Loucy (cell line): Measurements from ENCODE around the gene HTR2C.

Source experiments
- H2AFZ ChIP-seq: fragments of 200-600 bp; sonication (generic); 2 replicates; pipeline ENCODE4 v1.6.0; 2016; ENCODE audit warnings: antibody characterized with exemption, mild to moderate bottlenecking, low read length, moderate library complexity
- H3F3A ChIP-seq: fragments of 200-600 bp; 2 replicates; pipeline ENCODE4 v1.6.0; 2016; ENCODE audit warnings: antibody characterized with exemption, low read depth, mild to moderate bottlenecking
- H3K27me3 ChIP-seq: fragments of 200-600 bp; sonication (generic); 2 replicates; pipeline ENCODE4 v1.6.1; 2014; ENCODE audit warnings: low read length, mild to moderate bottlenecking; ENCODE audit not compliant: insufficient read depth, poor library complexity, severe bottlenecking
- H3K36me3 ChIP-seq: fragments of 200-600 bp; sonication (generic); 2 replicates; pipeline ENCODE4 v1.6.1; 2016; ENCODE audit warnings: low read length; ENCODE audit not compliant: insufficient read depth
- H3K4me1 ChIP-seq: fragments of 200-600 bp; sonication (generic); 2 replicates; pipeline ENCODE4 v1.5.1; 2014; ENCODE audit warnings: low read length, mild to moderate bottlenecking; ENCODE audit not compliant: insufficient read depth, poor library complexity, severe bottlenecking
- H3K4me2 ChIP-seq: fragments of 200-600 bp; sonication (generic); 2 replicates; pipeline ENCODE4 v1.6.0; 2014; ENCODE audit warnings: antibody characterized with exemption, low read length, low read depth, mild to moderate bottlenecking; ENCODE audit not compliant: poor library complexity, severe bottlenecking
- H3K4me3 ChIP-seq: fragments of 200-600 bp; sonication (generic); 2 replicates; pipeline ENCODE4 v1.5.1; 2014; ENCODE audit warnings: low read length, mild to moderate bottlenecking, mixed read lengths; ENCODE audit not compliant: poor library complexity, severe bottlenecking
- H3K79me2 ChIP-seq: fragments of 200-600 bp; sonication (generic); 2 replicates; pipeline ENCODE4 v1.6.1; 2014; ENCODE audit warnings: low read length; ENCODE audit not compliant: insufficient read depth
- H3K9ac ChIP-seq: fragments of 200-600 bp; sonication (generic); 2 replicates; pipeline ENCODE4 v1.6.0; 2014; ENCODE audit warnings: mild to moderate bottlenecking, low read depth, low read length, moderate library complexity; ENCODE audit not compliant: poor library complexity, severe bottlenecking
- H3K9me2 ChIP-seq: fragments of 200-600 bp; sonication (generic); replicated peaks from 2 replicates; pipeline ENCODE4 v1.6.1; 2016; ENCODE audit warnings: low read depth, low read length, mixed read lengths
- H3K9me3 ChIP-seq: fragments of 200-600 bp; sonication (generic); 2 replicates; pipeline ENCODE4 v1.6.1; 2014; ENCODE audit warnings: mild to moderate bottlenecking, antibody characterized with exemption, low read length, low read depth; ENCODE audit not compliant: insufficient read depth
- H4K20me1 ChIP-seq: fragments of 200-600 bp; sonication (generic); 2 replicates; pipeline ENCODE4 v1.6.0; 2014; ENCODE audit warnings: antibody characterized with exemption, low read length, mild to moderate bottlenecking; ENCODE audit not compliant: insufficient read depth, poor library complexity, severe bottlenecking
- EZH2phosphoT487 ChIP-seq: fragments of 200-600 bp; IDR thresholded peaks from 2 replicates; pipeline ENCODE4 v1.6.1; 2018; ENCODE audit warnings: antibody characterized with exemption, mild to moderate bottlenecking, moderate library complexity, borderline replicate concordance
- TF ChIP-seq, protein P1 (sequence below): fragments of 200-600 bp; sonication (generic); conservative IDR thresholded peaks from 2 replicates; pipeline ENCODE4 v1.5.1; 2014; ENCODE audit warnings: mild to moderate bottlenecking, antibody characterized with exemption, low read length

HTR2C gene

DNA sequence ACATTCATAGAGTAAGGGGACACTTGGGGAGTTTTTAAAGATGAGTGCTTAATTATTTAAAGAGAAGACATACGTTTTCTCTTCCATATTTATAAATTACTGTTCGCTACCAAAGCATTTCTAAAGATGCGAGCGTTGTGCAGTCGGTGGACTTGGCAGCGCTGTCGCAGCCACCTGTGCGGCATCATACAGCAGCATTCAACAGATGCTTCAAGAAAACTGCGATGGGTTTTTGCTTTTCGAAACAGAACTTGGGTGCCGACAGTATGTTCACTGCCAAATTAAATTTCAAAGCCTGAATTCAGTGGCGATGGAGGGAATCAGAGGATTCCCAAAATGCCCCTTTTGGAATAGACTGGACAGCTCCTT is 1.6 kb upstream of the HTR2C start:
- Histone ChIP-seq H3K27me3 (no peaks in the 10 kb centered on the region), H3K36me3 (no peaks in the 10 kb centered on the region), H3K4me3 (no peak overlapping the region), H3K9me2 (no peaks in the 10 kb centered on the region), H3K9ac (no peak overlapping the region), H3F3A (no peaks in the 10 kb centered on the region), H3K79me2 (no peaks in the 10 kb centered on the region), H4K20me1 (no peaks in the 10 kb centered on the region), H2AFZ (no peak overlapping the region), H3K4me2 (no peak overlapping the region), H3K4me1 (no peaks in the 10 kb centered on the region), H3K9me3 (no peaks in the 10 kb centered on the region)
- TF ChIP-seq EZH2phosphoT487, result no peak
- TF ChIP-seq, protein P1, sequence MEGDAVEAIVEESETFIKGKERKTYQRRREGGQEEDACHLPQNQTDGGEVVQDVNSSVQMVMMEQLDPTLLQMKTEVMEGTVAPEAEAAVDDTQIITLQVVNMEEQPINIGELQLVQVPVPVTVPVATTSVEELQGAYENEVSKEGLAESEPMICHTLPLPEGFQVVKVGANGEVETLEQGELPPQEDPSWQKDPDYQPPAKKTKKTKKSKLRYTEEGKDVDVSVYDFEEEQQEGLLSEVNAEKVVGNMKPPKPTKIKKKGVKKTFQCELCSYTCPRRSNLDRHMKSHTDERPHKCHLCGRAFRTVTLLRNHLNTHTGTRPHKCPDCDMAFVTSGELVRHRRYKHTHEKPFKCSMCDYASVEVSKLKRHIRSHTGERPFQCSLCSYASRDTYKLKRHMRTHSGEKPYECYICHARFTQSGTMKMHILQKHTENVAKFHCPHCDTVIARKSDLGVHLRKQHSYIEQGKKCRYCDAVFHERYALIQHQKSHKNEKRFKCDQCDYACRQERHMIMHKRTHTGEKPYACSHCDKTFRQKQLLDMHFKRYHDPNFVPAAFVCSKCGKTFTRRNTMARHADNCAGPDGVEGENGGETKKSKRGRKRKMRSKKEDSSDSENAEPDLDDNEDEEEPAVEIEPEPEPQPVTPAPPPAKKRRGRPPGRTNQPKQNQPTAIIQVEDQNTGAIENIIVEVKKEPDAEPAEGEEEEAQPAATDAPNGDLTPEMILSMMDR, result no peak

DNA sequence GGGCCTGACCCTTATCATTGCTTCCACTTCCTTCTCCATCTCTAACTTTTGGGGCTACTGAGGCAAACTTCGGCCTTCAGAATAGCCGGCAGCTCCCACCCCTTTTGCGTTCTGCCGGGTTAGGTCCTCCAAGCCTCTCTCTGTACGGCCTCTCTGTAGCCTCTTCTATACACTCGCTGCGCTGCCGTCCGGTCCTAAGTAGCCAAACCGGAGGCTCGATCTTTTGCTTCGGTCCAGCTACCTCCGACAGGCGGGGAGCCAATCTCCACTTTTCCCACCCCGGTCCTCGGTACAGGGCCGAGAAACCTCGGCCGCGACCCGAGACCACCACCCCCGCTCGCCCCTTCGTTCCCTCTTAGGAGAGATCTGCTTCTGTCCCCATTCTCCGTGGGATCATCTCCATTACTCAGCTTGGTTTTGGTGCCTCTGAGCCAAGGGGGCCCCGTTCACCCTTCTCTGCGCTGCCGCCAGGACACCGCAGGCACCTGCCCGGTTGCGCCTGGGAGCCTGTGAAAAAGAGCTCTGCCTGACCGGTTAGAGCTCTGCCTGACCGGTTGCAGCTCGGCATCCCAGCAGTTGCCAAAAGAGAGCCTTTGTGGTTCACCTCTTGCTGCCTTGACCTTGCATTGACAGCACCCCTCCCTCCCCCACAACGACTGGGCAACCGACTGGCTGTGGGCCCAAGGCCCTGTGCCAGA is 1.0 kb upstream of the HTR2C start:
- Histone ChIP-seq H3F3A (no peaks in the 10 kb centered on the region), H3K27me3 (no peaks in the 10 kb centered on the region), H3K9me2 (no peaks in the 10 kb centered on the region), H2AFZ (no peak overlapping the region), H3K9ac (no peak overlapping the region), H3K4me3 (no peak overlapping the region), H3K9me3 (no peaks in the 10 kb centered on the region), H4K20me1 (no peaks in the 10 kb centered on the region), H3K79me2 (no peaks in the 10 kb centered on the region), H3K4me2 (no peak overlapping the region), H3K36me3 (no peaks in the 10 kb centered on the region), H3K4me1 (no peaks in the 10 kb centered on the region)
- TF ChIP-seq, protein P1, result no peak
- no peak for TF ChIP-seq EZH2phosphoT487

DNA sequence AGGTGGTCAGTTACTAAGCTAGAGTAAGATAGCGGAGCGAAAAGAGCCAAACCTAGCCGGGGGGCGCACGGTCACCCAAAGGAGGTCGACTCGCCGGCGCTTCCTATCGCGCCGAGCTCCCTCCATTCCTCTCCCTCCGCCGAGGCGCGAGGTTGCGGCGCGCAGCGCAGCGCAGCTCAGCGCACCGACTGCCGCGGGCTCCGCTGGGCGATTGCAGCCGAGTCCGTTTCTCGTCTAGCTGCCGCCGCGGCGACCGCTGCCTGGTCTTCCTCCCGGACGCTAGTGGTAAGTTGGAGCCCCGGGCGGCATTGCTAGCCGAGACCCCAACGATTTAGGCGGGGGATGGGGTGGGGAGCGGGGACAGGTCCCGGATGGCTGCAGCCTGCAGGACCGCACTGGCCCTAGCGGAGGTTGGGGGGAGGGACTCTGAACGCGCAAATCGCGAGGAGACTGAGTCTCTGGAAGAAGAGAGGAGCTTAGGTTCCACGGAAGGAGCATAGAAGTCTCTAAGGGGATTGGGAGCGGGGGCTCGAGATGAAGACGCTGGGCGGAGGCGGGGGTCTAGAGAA is 573 bp downstream of the HTR2C start:
- H3K27me3 ChIP-seq, result no peaks in the 10 kb centered on the region
- H3F3A ChIP-seq, result no peaks in the 10 kb centered on the region
- no peak overlapping the region for H3K4me3 ChIP-seq
- H3K36me3 ChIP-seq, result no peaks in the 10 kb centered on the region
- no peaks in the 10 kb centered on the region for H3K4me1 ChIP-seq
- H3K4me2 ChIP-seq, result no peak overlapping the region
- H3K79me2 ChIP-seq, result no peaks in the 10 kb centered on the region
- no peaks in the 10 kb centered on the region for H3K9me3 ChIP-seq
- no peak overlapping the region for H2AFZ ChIP-seq
- no peak for TF ChIP-seq EZH2phosphoT487
- TF ChIP-seq, protein P1, result no peak
- no peak overlapping the region for H3K9ac ChIP-seq
- H3K9me2 ChIP-seq, result no peaks in the 10 kb centered on the region
- no peaks in the 10 kb centered on the region for H4K20me1 ChIP-seq
